HG03565 (cell line): ENCODE measurements around the gene MRPL42.
"Not testable (repeated sequence)": the region's sequence is repeated elsewhere in the genome, so short reads cannot be mapped to it uniquely, and the experiment has no call there.

Experiments used
- ATAC-seq: cut with Tn5 transposase; IDR thresholded peaks from one replicate; pipeline ENCODE4 v1.9.1; 2021; ENCODE audit warnings: mild to moderate bottlenecking, moderate library complexity; ENCODE audit not compliant: unreplicated experiment

Gene MRPL42

DNA sequence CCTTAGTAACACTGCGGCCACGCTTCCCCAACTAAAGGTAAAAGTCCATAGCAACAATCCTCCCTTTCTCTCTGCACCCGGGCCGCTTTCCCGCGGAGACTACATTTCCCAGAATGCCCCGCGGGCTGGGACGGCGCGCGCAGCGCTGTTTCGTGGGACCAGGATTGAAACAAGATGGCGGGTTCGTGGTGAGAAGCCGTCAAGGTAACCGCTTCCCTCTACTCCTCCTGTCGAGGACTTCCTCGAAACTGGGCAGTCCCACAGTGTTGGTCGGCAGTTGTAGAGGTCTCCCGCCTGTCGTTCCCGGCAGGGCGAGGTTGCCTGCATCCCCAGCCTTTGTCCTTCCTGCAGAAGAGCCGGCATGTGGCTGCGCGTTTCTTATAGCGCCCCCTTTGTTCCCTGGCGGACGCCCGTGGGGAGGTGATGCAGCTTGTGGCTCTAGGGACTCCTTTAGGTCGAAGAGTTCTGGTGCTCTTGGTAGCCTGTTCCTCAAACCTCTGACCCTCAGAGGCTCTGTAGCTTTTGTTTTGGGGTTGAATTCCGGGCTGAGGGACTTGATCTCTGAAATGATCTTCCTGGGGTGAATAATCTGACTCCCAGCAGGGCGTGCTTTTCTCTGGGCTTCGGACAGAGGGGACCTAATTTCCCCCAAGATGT lies at the start of gene MRPL42:
Gene MRPL42 (plus strand): TSS at position 164 of the 657 bp plus-strand sequence. CDS start 1,772 bp downstream, outside the sequence.
- ATAC-seq, result peak; percentile 78

DNA sequence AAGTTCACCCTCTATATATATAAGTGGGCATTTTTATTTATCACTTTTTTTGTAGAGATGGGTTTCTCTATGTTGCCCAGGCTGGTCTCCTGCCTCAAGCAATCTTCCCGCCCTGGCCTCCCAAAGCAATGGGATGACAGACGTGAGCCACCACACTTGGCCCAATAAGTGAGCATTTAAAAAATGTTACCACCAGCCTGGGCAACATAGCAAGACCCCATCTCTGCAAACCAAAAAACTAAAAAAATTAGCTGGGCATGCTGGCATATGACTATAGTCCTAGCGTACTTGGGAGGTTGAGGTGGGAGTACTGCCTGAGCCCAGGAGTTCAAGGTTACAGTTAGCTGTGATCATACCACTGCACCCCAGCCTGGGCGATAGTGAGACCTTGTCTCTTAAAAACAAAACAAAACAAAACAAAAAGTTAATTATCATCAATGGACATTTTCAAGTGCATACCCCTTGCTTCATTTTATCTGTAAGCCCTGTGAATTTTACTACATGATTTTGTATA lies 49.3 kb upstream of the MRPL42 start:
- no peak for ATAC-seq

DNA sequence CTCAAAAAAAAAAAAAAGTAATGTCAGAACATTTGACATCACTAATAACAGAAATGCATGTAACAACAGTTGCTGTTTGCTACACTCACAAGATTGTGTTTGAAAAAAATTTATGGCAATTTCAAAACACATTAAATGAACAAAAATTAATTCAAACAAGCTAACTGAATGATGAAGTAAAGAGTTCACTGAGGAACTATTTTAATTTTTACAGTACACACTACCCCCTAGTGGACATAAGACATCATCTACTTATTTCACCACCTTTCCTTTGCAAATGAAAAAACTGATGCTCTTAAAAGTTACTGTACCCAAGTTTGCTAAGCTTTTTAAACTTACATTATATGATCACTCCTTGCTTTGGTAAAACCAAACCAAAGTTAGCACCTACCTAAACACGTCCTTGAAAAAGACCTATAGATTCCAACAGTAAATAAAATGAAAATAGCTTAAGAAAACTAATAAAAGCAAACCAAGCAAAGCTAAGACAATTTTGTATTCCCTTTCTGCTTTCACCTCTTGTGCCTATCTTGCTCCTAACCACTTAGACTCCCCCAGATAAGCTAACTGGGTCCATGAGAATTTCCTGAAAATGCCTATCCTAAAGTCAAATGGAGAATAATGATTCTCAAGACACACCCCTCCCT lies 47.8 kb upstream of the MRPL42 start:
- ATAC-seq, result no peak

DNA sequence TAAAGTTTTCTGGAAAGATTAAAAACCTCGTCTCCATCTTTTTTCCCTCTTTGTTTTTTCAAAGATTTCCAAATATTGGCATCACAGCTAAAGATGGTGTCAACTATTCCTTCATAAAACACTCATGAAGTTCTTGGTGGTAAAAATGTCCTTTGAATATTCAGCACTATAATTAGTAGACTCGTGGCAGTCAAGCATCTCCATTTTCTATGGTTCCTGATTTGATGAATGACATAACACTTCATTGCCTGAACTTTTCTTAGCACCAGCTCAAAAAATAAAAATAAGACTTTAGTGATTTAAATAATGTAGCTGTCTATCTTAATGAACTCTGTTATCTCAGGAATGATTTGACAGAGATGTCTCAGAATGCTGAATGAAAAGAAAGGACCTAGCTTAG lies 45.3 kb upstream of the MRPL42 start:
- ATAC-seq, result no peak

DNA sequence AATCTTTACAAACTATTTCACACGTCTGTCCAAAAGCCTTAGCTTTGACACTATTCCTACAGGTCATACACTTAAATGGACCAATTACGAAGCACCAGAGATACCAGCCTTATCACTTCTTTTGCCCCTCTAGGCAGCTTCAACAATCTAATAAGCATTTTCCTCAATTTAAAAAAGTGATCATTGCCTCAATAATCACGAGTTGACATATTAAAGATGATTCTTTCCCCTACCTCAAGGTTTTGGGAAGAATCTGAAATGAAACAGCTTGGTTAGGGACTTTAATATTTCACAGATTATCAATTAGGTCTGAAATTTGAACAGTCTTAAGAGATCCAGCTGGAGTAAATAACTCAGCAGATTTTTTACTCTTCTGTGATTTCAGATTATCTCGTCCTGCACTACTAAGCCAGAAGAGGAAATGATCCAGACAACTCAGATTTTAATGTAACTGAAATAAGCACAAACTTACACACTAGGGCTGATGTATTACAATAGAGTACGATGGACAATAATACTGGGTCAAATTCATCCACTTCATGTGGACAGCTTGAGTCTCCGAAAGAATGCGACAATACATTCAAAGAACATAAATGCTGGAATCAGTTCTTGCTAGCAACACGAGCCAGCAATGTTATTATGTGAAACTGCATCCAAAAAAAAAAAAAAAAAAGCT lies 41.4 kb upstream of the MRPL42 start:
- peak; percentile 31 for ATAC-seq

DNA sequence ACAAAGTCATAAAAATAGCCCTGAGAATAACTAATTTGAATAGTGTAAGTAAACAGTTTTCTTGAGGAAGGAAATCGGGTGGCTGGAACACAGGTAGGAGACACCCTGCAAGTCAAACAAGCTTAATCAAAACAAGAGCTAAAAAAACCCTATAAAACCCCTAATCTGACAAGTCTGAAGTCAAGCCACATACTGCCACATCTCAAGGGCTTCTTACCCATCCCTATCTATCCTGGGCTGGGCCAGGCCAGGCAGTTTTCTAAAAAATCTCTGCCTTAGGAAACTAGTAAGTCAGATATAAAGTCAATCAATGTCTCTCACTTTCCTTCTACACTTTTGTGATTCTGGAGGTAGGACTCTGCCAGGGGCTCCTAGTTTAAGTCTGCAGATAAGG lies 40.9 kb upstream of the MRPL42 start:
- ATAC-seq, result peak; percentile 13

DNA sequence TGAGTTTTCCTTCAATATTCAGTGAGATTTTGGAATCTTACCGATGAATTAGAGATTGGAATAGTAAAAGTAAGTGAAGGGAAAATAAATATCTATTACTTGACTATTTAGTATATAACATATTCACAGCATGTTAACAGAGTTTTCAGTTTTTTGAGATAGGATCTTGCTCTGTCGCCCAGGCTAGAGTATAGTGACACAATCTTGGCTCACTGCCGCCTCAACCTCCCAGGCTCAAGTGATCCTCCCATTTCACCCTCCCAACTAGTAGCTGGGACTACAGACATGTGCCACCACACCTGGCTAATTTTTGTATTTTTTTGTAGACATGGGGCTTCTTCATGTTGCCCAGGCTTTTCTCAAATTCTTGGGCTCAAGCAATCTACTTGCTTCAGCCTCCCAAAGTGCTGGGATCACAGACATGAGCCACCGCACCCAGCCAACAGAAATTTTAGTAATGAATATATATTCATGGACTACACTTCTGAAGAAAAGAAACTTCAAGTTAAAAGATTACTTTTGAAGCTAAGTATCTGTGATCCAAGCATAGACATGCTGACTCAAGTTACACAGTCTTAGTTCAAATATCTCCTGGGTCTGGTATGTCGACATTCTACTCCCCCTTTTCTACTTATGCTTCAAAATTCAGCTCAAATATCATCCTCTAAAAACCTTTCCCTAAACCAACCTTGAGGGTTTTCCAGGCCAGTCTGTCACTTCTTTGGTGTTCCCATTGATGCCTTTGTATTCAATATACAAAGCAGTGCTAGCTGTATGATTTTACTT lies 39.3 kb upstream of the MRPL42 start:
- ATAC-seq, result no peak

DNA sequence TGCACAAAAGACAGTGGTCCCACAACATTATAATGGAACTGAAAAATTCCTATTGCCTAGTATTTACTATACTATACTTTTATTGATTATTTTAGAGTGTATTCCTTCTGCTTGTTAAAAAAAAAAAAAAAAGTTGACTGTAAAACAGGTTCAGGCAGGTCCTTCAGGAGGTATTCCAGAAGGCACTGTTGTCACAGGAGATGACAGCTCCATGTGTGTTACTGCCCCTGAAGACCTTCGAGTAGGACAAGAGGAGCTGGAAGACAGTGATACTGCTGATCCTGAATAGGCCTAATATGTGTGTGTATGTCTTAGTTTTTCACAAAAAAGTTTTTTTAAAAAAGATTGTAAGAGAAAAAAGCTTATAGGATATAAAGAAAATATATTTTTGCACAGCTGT lies 37.9 kb upstream of the MRPL42 start:
- ATAC-seq, result no peak

DNA sequence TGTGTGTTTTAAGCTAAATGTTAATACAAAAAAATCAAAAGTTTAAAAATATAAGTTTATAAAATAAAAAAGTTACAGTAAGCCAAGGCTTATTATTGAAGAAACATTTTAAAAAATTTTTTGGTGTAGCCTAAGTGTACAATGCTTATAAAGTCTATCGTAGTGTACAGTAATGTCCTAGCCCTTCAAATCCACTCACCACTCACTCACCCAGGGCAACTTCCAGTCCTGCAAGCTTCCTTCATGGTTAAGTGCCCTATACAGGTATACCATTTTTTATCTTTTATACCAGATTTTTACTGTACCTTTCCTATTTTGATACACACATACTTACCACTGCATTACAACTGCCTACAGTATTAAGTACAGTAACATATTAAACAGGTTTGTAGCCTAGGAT lies 37.5 kb upstream of the MRPL42 start:
- no peak for ATAC-seq

DNA sequence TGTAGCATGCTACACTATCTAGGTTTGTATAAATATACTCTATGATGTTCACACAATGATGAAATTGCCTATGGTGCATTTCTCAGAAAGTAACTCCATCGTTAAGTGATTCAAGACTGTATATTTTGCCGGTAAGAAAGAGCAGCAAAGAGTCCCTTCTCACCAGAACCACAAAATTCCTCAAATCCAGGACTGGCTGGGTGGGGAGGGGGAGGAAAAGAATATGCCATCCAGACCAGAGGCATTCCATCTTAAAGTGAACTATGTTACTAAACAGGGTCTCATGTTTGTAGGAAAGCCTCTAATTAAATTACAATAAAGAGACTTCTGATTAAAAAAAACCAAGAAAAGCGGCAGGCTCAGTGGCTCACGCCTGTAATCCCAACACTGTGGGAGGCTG lies 37.0 kb upstream of the MRPL42 start:
- ATAC-seq, result no peak

DNA sequence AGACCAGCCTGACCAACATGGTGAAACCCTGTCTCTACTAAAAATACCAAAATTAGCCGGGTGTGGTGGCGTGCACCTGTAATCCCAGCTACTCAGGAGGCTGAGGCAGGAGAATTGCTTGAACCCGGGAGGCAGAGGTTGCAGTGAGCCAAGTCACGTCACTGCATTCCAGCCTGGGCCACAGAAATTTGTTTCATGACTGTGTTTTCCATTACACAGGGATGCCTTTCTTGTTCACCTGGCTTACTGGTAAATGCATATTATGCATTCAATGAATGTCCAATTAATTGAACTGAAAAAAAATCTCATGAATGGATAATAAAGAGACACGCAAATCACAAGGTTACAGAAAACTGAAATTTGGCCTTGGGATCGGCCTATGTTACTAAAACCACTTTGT lies 35.3 kb upstream of the MRPL42 start:
- ATAC-seq, result not testable (repeated sequence)

DNA sequence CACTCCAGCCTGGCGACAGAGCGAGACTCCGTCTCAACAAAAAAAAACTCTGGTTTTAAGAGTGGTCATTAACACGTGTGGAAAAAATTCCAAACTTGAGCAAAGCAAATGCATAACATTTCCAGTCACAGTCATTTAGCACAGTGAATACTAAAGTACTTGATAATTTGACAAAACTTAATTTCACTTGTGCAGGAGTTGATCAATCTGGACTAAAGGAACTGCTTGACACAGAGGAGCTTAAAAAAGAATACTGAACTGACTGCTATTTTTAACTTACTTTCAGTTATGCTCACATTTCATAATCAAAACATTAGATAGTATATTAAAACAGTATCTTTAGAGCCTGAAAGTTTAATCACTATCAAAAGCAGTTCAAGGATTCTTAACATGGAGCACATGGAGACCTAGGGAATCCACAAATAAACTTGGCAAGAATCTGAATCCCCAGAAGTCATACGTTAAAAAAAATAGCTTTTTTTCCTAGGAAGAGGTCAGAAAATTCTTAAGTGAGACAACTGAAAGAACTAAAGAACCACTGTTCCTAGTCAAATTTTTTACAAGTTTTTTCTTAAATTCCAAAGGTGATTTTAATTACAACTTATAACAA lies 33.0 kb upstream of the MRPL42 start:
- ATAC-seq, result no peak

DNA sequence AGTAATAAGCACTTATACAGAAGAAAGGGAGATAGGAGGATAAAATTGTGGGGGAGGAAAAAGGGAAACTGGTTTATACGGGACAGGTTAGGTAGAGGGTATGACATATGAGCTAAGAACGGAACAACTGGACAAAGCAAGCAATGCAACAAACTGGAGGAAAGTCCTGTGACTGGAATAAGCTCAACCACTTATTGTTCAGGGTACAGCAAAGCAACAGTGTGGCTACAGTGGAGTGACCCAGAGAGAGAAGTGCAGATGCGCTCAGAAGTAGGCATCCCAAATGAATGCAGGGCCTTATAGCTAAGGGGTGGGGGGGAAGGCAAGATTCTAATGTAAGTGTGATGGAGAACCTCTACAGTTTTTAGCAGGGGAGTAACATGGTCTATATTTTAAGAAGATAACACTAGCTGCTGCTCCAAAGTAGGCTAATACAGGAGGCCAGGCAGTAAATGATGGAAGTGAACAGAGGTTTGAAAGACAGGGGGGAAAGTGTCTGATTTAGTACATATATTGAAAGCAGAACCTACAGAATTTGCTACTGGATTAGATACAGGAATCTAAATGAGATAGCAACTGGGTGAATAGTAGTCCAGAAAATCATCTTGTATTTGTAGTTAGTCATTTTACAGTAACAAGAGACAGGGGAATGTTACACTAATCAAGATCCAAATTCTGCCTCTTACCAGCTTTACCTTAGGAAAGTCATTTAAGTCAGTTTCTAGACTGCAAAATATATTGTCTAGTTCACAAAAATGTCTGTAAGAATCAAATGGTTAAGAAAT lies 28.9 kb upstream of the MRPL42 start:
- no peak for ATAC-seq

DNA sequence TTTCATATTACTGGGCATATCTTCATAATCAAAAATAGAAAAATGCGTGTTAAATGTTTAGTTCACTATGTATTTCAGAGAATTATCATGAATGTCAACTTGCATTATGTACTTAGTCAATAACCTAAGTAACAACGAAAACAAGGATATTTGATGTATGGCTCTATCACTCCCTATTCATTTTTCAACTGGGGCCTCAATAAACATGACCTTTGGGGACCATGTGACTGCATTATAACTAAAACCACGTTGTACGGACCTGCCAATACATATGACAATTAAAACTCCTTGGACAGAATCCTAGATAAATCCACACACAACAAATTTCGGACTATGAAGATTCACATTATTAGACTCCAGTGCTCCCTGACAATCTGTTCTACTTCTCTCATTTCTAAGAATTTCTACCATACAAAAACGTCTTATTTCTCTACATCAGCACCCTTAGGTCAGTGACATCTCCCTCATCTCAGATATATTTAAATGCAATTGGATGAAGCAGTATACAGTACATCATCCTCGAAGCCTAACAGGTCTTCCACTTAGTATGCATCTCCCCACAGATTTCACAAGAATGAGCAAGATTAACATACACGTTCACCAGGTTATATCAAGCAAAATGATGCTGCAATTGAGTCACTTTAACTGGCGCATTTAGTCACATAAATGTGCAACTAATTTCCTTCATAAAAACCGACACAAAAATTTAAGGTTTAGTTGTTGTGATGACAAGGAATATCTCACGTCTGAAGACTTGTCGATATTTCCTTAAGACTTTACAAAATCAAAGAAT lies 27.1 kb upstream of the MRPL42 start:
- ATAC-seq, result no peak

DNA sequence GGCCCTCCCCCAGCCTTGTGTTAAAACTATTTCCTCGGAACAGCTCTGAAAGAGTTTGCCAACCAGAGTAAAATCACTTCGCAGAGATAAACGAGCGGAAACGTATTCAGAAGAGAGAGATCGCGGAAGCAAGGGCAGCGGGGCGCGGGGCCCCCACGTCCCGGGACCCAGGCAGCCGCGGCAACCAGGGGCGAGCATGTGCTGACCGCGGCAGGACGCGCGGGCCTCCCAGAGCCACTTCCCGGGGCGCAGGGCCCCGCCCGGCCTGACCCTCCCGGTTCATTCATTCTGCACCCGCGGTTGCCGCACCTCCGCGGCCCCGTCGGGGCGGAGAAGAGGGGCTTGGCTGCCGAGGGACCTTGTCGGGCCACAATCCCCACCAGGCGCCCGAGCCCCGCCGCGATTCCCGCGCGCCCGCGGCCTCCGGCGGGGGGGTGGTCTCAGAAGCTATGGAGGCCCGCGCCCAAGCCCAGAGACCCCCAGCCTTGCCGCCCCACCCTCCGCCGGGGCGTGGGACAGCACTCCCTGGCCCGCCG lies 26.2 kb upstream of the MRPL42 start:
- no peak for ATAC-seq

DNA sequence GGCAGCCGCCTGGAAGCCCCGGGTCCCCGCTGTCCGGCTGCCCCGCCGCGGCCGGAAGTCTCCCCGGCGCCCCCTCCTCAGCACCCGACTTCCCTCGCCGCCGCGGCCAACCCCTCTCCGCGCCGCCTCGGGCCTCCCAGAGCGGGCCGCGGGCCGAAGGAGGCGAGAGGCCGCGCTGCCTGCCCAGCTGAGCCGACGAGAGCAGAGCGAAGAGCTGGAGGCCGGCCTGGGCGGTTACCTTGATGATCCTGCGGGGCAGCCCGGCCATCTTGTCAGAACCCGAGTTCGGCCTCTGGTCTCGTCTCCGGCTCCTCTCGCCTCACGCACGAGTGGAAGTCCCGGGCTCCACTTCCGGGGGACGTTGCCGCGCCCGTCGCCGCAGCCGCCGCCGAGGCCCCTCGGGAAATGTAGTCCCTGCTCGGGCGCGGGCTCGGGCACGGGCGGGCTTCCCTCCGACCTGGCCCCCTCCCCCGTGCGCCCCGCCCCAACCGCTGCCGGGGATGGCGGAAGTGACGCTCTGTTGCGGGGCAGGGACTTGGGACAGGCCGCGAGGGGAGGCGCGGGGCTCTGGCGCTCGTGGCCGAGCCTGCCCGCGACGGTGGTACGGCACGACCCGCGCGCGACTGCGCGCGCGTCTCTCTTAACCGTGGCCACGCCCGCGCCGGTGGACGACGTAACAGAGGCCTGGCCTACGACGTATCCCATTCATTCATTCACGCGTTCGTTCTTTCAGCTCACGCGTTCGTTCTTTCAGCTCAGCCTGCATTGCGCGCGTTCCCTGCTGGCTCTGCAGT lies 25.5 kb upstream of the MRPL42 start, which contains the start of gene UBE2N:
Gene UBE2N (minus strand): TSS at position 331 of the 794 bp plus-strand sequence. CDS start 63 bp downstream, at position 268.
- peak; percentile 73 for ATAC-seq

DNA sequence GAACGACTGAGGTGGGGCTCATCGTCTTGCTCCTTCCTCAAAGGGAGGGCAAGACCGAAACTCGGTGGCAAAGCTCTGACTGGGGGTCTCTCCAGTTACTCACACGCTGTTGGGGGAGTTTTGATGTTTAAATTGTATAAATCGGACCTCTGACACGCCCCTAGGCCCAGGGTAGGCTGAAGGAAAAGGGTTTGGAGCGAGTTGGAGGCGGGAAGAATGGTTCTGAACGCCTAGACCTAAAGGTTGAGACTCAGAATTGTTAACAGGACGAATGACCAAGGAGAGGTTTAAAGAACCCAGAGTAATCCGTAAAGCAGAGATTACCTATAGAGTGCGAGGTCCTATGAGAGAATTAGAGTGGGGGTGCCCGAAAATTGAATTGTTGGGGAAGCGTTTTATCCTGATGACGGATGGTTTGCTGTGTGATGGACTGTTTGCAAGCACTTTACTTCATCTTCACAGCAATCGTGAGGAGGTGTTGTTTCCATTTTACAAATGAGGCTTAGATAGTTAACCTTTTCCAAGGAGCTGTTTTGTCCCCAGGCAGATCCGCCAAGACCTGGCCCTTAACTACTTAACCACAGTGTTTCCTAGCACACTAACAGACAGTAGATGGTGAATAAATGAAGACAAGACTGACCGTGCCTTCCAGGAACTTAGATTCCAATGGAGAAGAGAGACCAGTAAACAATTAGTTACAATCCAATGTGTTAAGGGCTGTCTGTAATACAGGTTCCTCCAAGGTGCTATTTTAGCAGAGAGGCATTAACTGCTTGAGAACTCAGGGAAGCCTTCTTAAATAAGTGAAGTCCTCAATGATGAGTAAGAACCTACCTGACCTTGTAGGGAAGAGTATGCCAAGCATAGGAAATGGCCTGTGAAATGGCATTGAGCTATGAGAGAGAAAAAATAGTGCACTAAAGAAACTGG lies 24.6 kb upstream of the MRPL42 start:
- ATAC-seq, result no peak
